ENCODE results near the gene MAGED1.

DNA sequence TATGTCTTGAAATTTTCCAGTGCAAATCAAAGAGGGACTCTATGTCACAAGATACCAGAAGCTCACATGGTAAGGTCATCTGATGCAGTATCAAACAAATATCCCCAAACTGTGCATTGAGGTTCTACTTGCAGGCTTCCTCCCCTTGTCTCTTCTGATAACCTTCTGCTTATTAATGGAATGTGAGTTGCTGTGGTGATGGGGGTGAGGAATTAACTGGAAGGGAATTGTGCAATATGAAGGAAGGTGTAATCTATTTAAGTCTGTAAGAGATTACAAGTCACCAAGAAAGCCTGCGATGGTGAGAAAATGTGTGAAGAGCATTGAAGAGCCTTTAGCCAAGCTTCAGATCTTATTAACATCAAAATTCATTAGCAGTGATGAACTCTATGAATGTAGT, 15.4 kb upstream of the MAGED1 start:
- TF ChIP-seq CTCF (IDR thresholded peaks at IDR 0.05 in 4 of 5, conservative IDR thresholded peaks at IDR 0.05 in 1 of 5) (no peak), POLR2A (IDR thresholded peaks at IDR 0.05) (no peak)
